A673 (cell line): Measurements from ENCODE around the gene VASH1. TPM values are rescaled to one million over a fixed set of nuclear protein-coding genes. Genes with fewer than 3 reads are reported as not detected.

Experiments used
- BruUV-seq: library from RNA; stranded (reverse); fragments of 400-500 nt; replicated peaks from 2 replicates; lab custom pipeline; 2021; lab: Mats Ljungman, UMichigan
- CTCF ChIA-PET: fragments of 300-600 bp; sonication (Branson Sonifier 250); formaldehyde crosslinking; loops from one replicate; lab custom pipeline; 2022; ENCODE audit warnings: antibody characterized with exemption; lab: Charles Lee
- POLR2A ChIA-PET: fragments of 300-600 bp; sonication (Branson Sonifier 250); formaldehyde crosslinking; loops from one replicate; lab custom pipeline; 2022; ENCODE audit warnings: antibody characterized with exemption; ENCODE audit not compliant: low non-redundant PET; lab: Charles Lee
- DNase-seq: peaks from one replicate; pipeline ENCODE4 v3.0.0-alpha.2; 2015; ENCODE audit warnings: low spot score
- H3K27ac ChIP-seq: fragments of 200-600 bp; sonication (generic); 2 replicates; pipeline ENCODE4 v1.5.1; 2016; ENCODE audit warnings: mixed run types, low read depth, mild to moderate bottlenecking, mixed read lengths, antibody characterized with exemption, low read length; ENCODE audit not compliant: poor library complexity, severe bottlenecking
- H3K27me3 ChIP-seq: fragments of 200-600 bp; sonication (generic); replicated peaks from 2 replicates; pipeline ENCODE4 v1.6.1; 2017; ENCODE audit warnings: mixed run types, low read depth, mild to moderate bottlenecking, mixed read lengths, antibody characterized with exemption, low read length; ENCODE audit not compliant: insufficient read depth, poor library complexity
- H3K36me3 ChIP-seq: fragments of 200-600 bp; sonication (generic); 2 replicates; pipeline ENCODE4 v1.6.1; 2016; ENCODE audit warnings: mixed run types, mild to moderate bottlenecking, mixed read lengths, antibody characterized with exemption, low read length; ENCODE audit not compliant: insufficient read depth, poor library complexity, severe bottlenecking
- H3K4me1 ChIP-seq: fragments of 200-600 bp; sonication (generic); 2 replicates; pipeline ENCODE4 v1.6.1; 2017; ENCODE audit warnings: mixed run types, mild to moderate bottlenecking, mixed read lengths, antibody characterized with exemption, low read length; ENCODE audit not compliant: insufficient read depth, poor library complexity, severe bottlenecking
- H3K4me3 ChIP-seq: fragments of 200-600 bp; sonication (generic); 2 replicates; pipeline ENCODE4 v1.5.1; 2016; ENCODE audit warnings: low read depth, mixed run types, mild to moderate bottlenecking, mixed read lengths, low read length; ENCODE audit not compliant: poor library complexity, severe bottlenecking
- H3K9me3 ChIP-seq: fragments of 200-600 bp; sonication (generic); 2 replicates; pipeline ENCODE4 v1.6.1; 2016; ENCODE audit warnings: mixed run types, low read depth, mild to moderate bottlenecking, mixed read lengths, antibody characterized with exemption, low read length; ENCODE audit not compliant: poor library complexity, severe bottlenecking
- CTCF ChIP-seq: fragments of 300-800, 200-600 bp; sonication (generic); conservative IDR thresholded peaks from 2 replicates; pipeline ENCODE4 v1.5.1; 2017; ENCODE audit warnings: low read depth, mild to moderate bottlenecking, antibody characterized with exemption, low read length, moderate library complexity, mixed read lengths
- EZH2 ChIP-seq: fragments of 200-600 bp; sonication (generic); IDR thresholded peaks from 2 replicates; pipeline ENCODE4 v1.6.1; 2017; ENCODE audit warnings: borderline replicate concordance, low read depth, mild to moderate bottlenecking, mixed read lengths, antibody characterized with exemption, low read length; ENCODE audit not compliant: poor library complexity, severe bottlenecking
- intact Hi-C: fragments of 100-400 bp; cut with micrococcal nuclease; formaldehyde crosslinking; loops from one replicate; pipeline ENCODE4 v1.10.0; 2022; ENCODE audit not compliant: unreplicated experiment
- total RNA-seq: library from RNA; stranded (reverse); gene quantifications from 2 replicates; pipeline ENCODE4 v1.2.3, GENCODE V29; 2021

Gene VASH1
- total RNA-seq, 1 experiment from 2014 or later, result 6.8 TPM

DNA sequence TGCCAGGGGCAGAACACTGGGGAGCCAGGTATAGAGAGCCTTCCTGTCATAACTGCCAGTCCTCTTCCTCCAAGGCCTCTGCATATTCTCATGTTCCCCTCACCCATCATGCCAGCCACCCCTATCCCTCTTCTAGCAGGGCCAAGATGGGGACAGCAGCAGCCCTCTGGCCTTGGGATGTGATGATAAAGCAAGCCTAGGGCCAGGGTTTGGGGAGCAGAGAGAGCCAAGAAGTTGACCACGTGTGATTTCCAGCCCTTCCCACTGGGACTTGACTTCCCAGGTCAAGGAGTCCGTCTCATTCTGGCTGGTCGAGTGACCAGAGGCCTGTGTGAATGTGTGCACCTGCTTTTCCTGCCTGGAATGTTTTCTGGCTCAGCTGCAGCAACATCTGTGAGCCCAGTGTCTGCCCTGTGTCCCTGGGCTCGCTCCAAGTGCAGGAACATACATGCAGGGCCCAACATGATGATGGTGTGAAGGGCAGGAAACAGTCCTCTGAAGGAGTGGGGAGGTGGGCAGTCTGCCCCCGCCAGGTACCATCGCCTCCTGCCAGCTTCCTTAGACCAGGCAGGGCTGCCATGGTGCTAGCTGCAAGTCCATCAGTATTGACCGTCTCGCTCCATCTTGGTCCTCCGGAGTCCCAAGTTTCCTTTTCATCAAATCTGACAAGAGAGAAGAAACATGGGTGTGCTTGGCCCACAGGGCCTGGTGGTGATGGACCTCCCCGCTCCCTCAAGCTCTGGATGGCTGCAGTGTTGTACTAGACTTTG is 21.0 kb downstream of the VASH1 start:
- no peak for TF ChIP-seq EZH2
- no peak for TF ChIP-seq CTCF
- Histone ChIP-seq H3K9me3 (no peaks in the 10 kb centered on the region), H3K36me3 (no peaks in the 10 kb centered on the region), H3K27ac (no peak overlapping the region), H3K4me3 (no peak overlapping the region), H3K4me1 (no peaks in the 10 kb centered on the region), H3K27me3 (no peaks in the 10 kb centered on the region)
- DNase-seq, result no peak
- POLR2A ChIA-PET, result no interaction called here
- BruUV-seq, result no TSS peak
- CTCF ChIA-PET, result no interaction called here
- intact Hi-C loops, result no loop called here

- no peak for TF ChIP-seq EZH2
- TF ChIP-seq CTCF, result no peak
- no peak for DNase-seq
- POLR2A ChIA-PET, result no interaction called here
- no peak overlapping the region for H3K4me3 ChIP-seq
- CTCF ChIA-PET, result interaction anchor here (0.5 kb wide), 2 partner anchors 18 to 29 kb away, joined by 4 read pairs; no protein-coding TSS in a partner anchor
- intact Hi-C loops, result no loop called here
- no peaks in the 10 kb centered on the region for H3K9me3 ChIP-seq
- no peak overlapping the region for H3K27ac ChIP-seq
- no peaks in the 10 kb centered on the region for H3K4me1 ChIP-seq
- no peaks in the 10 kb centered on the region for H3K27me3 ChIP-seq
- no peaks in the 10 kb centered on the region for H3K36me3 ChIP-seq
- BruUV-seq, result no TSS peak
Observed at GRCh38 chr14:76782885-76783566, 21.8 kb downstream of the VASH1 start.

- POLR2A ChIA-PET, result no interaction called here
- BruUV-seq, result no TSS peak
- CTCF ChIA-PET, result interaction anchor here (0.5 to 1.7 kb wide), 4 partner anchors 8 to 713 kb away, joined by 5 to 17 read pairs (median 7); no protein-coding TSS in a partner anchor
- DNase-seq, result no peak
- intact Hi-C loops, result loop anchor here (2.0 kb wide), 1 partner anchor 76 kb away; no protein-coding TSS in a partner anchor
- TF ChIP-seq EZH2, result no peak
- TF ChIP-seq CTCF, result no peak
- no peaks in the 10 kb centered on the region for H3K27me3 ChIP-seq
- H3K27ac ChIP-seq, result no peak overlapping the region
- H3K4me1 ChIP-seq, result no peaks in the 10 kb centered on the region
- H3K4me3 ChIP-seq, result no peak overlapping the region
- peaks cover 10% of the 10 kb centered on the region for H3K36me3 ChIP-seq
- no peaks in the 10 kb centered on the region for H3K9me3 ChIP-seq
Observed at GRCh38 chr14:76784266-76784874, 23.1 kb downstream of the VASH1 start.
